Bladder microvascular endothelial cell (primary cell): ENCODE measurements around the gene SLC6A8. TPM values are rescaled to one million over a fixed set of nuclear protein-coding genes. Genes with fewer than 3 reads are reported as not detected.

Experiments
- total RNA-seq: library from RNA; depleted of rRNA; stranded (reverse); fragments of >200 nt; gene quantifications from 2 replicates; pipeline ENCODE4 v1.2.3, GENCODE V29; 2014

Gene SLC6A8
- total RNA-seq: 1.6 and 5.5 TPM in 2 replicates

GRCh38 chrX:153687121-153688039, at the start of gene SLC6A8:
SLC6A8 (plus strand) TSS chrX:153687926; CDS start chrX:153688575, 649 bp downstream.

GRCh38 chrX:153646620-153647373, 40.9 kb upstream of the SLC6A8 start, which contains the start of gene DUSP9:
DUSP9 (plus strand) TSS chrX:153647203; CDS start chrX:153647954, 751 bp downstream.

GRCh38 chrX:153673428-153674218, 14.1 kb upstream of the SLC6A8 start, which contains the start of gene PNCK:
PNCK (minus strand) TSS chrX:153673813; CDS start chrX:153673076, 737 bp downstream.

GRCh38 chrX:153724252-153725038, 36.7 kb downstream of the SLC6A8 start, which contains the start of the genes ABCD1 and BCAP31:
ABCD1 (plus strand) TSS chrX:153724856; CDS start chrX:153725267, 411 bp downstream.
BCAP31 (minus strand) TSS chrX:153724387; CDS start chrX:153723244, 1,143 bp downstream.

Other genes starting within 250 kb of the SLC6A8 start
- 2.1 and 7.3 TPM in 2 replicates for gene TREX2, start 241.9 kb upstream of the SLC6A8 start, total RNA-seq
- 15.9 and 21.5 TPM in 2 replicates for gene HAUS7, start 217.3 kb upstream of the SLC6A8 start, total RNA-seq
- gene BGN, start 192.9 kb upstream of the SLC6A8 start, total RNA-seq: 4.4 and 81.7 TPM in 2 replicates
- gene ATP2B3, start 170.3 kb upstream of the SLC6A8 start, total RNA-seq: under 0.01 TPM in 1 of 2 replicates, not detected in the other
- 28.4 and 38.2 TPM in 2 replicates for gene CCNQ, start 88.8 kb upstream of the SLC6A8 start, total RNA-seq
- under 0.01 and 0.13 TPM in 2 replicates for gene DUSP9, start 40.7 kb upstream of the SLC6A8 start, total RNA-seq
- gene PNCK, start 14.1 kb upstream of the SLC6A8 start, total RNA-seq: not detected in 2 replicates
- gene BCAP31, start 36.5 kb downstream of the SLC6A8 start, total RNA-seq: 200 and 266 TPM in 2 replicates
- gene ABCD1, start 36.9 kb downstream of the SLC6A8 start, total RNA-seq: 7.0 and 15.4 TPM in 2 replicates
- 2.9 and 20.6 TPM in 2 replicates for gene PLXNB3, start 76.3 kb downstream of the SLC6A8 start, total RNA-seq
- under 0.01 and 0.44 TPM in 2 replicates for gene SRPK3, start 93.1 kb downstream of the SLC6A8 start, total RNA-seq
- gene IDH3G, start 106.4 kb downstream of the SLC6A8 start, total RNA-seq: 48.1 and 67.7 TPM in 2 replicates
- gene SSR4, start 106.7 kb downstream of the SLC6A8 start, total RNA-seq: 112 and 142 TPM in 2 replicates
- 0.76 TPM in 1 of 2 replicates, not detected in the other for gene PDZD4, start 142.6 kb downstream of the SLC6A8 start, total RNA-seq
- gene L1CAM, start 198.2 kb downstream of the SLC6A8 start, total RNA-seq: 0.16 and 0.88 TPM in 2 replicates
- 1.4 and 1.9 TPM in 2 replicates for gene AVPR2, start 216.7 kb downstream of the SLC6A8 start, total RNA-seq
- 10.9 and 14.9 TPM in 2 replicates for gene ARHGAP4, start 238.3 kb downstream of the SLC6A8 start, total RNA-seq
- 41.8 and 46.9 TPM in 2 replicates for gene NAA10, start 247.1 kb downstream of the SLC6A8 start, total RNA-seq